ENCODE results near the gene MACROD2. TPM values are rescaled to one million over a fixed set of nuclear protein-coding genes. Genes with fewer than 3 reads are reported as not detected.

Gene MACROD2
- total RNA-seq, 1 donor from 2014 or later = 4.2 TPM

GRCh38 chr20:14721926-14722452, 726.7 kb downstream of the MACROD2 start:
- ATAC-seq (ENCODE audit: poor library complexity) (no peak), DNase-seq (no peak)
- intact Hi-C loops (cut with DNase I) = no loop called here

DNA sequence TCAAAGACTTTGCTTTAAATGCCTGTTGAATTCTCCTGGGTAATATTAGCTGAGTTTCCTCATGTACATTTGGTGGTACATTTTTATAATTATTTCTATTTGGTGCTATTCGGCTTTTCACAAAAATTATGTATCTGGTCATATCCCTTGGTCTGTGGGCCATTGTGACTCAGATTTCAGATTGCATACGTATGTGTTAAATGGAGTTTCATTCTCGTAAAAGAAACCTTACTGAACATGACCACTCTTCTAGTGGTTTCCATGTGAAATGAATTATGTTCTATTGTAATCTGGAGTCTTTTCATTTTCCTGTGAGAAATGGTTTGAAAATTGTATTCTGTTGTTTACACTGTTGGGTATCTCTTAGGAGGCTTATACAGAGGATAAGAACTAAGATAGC, 728.3 kb downstream of the MACROD2 start:
- DNase-seq (no peak), ATAC-seq (ENCODE audit: poor library complexity) (no peak)
- intact Hi-C loops (cut with DNase I) = no loop called here

GRCh38 chr20:14724036-14724435, 728.7 kb downstream of the MACROD2 start:
- intact Hi-C loops (cut with DNase I) = no loop called here
- DNase-seq (no peak), ATAC-seq (ENCODE audit: poor library complexity) (no peak)

DNA sequence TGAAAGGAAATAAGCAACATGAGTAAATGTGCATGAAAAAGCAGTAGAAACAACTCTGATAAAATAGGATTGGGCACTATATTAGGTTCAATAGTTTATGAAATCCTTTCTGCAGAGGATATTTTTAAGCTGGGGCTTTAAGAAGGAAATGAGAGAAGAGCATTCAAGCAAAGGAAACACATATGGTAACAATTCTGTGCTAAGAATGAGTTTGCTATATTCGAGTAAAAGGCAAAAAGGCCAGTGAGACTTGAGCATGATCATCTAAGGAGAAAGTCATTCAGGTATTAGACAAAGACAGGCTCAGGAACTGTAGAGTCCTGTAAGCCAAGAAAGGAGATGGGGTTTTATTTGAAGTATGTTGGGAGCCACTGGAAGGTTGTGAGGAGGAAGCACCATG, 729.2 kb downstream of the MACROD2 start:
- intact Hi-C loops (cut with DNase I) = no loop called here
- no peak for DNase-seq
- ATAC-seq (ENCODE audit: poor library complexity) = no peak

DNA sequence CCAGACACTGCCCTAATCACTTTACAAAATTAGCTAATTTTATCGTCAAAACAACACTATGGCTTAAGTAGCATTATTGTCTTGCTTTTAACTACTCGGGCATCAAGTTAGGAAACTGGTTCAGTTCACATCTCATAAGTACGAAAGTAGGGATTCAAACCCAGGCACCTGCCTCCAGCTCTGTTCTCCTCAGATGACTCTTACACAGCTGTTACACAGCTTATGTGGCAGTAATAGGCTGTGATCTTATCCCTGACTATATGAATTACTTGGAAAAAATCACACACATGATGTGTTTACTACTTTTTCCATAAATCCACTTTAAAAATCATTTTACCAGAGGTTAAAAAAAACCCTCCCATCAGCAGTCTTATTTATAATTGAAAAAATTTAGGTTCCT, 731.3 kb downstream of the MACROD2 start:
- DNase-seq (no peak), ATAC-seq (ENCODE audit: poor library complexity) (no peak)
- intact Hi-C loops (cut with DNase I) = no loop called here

GRCh38 chr20:14727485-14728150, 732.3 kb downstream of the MACROD2 start:
- ATAC-seq (ENCODE audit: poor library complexity) = no peak

DNA sequence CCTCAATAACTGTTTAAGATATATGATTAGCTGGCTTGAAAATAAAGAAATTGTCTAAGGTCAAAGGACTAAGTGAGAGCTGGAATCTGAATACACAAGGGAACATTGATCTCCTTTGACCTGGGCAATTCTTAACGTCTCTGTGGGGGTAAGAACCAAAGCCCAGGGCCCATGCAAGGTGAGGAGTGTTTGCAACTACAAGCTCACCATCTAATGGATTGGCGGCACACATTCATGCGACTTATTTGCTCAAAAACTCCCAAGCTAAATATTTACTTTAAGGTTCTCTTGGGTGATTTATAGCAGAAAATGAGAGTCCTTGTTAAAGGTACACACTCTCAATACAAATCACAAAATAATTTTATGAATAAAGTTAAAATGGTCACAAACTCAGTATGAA, 734.1 kb downstream of the MACROD2 start:
- no peak for ATAC-seq (ENCODE audit: poor library complexity)
- intact Hi-C loops (cut with DNase I) = no loop called here

More at GRCh38 chr20:14727485-14728150, 732.3 kb downstream of the MACROD2 start:
- intact Hi-C loops (cut with DNase I) = no loop called here
- DNase-seq = no peak

DNA sequence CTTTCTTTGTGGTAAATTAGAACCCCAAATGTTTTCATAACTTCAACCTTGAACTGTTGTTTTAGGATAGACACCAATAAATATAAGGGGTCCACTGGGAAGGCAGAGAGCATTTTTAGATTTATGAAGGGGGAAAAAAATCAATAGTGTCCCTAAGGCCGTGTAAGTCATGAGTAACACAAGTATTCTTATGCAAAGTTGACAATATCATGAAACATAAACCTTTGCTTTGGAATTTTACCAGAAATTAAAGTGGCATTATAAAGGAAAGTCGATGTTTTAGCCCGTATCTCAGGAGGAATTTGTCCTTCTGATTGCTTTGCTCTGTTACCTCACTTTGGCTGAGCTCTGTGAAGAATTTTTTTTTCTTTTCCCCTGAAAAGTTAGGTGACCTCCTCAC, 737.0 kb downstream of the MACROD2 start:
- ATAC-seq (ENCODE audit: poor library complexity) = no peak
- intact Hi-C loops (cut with DNase I) = no loop called here
- DNase-seq = no peak

More for the DNA sequence above, 734.1 kb downstream of the MACROD2 start:
- no peak for DNase-seq

- DNase-seq (no peak), ATAC-seq (ENCODE audit: poor library complexity) (no peak)
- intact Hi-C loops (cut with DNase I) = no loop called here
Measured at GRCh38 chr20:14732996-14733395, 737.7 kb downstream of the MACROD2 start.

GRCh38 chr20:14740380-14740779, 745.1 kb downstream of the MACROD2 start:
- ATAC-seq (ENCODE audit: poor library complexity) (no peak), DNase-seq (no peak)
- intact Hi-C loops (cut with DNase I) = no loop called here

DNA sequence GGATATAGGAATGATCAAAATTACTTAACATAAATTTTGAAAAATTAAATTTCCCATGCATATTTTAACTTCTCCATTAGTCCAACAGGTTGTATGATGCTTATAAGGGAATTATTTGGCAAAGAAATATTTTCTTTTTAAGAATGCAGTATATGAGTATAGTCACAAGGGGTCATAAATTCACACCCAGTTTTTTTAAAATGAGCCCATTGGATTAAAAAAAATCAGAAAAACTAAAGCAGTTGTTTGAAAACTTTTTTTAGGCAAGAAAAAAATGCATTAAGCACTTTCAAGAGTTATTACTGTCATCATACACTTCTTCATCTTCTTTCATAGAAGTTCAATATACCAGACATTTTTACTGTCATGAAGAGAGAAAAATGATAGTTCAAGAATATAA, 746.3 kb downstream of the MACROD2 start:
- DNase-seq = no peak
- intact Hi-C loops (cut with DNase I) = no loop called here

GRCh38 chr20:14744723-14745122, 749.4 kb downstream of the MACROD2 start:
- ATAC-seq (ENCODE audit: poor library complexity) = no peak
- intact Hi-C loops (cut with DNase I) = no loop called here
- DNase-seq = no peak

More for the DNA sequence above, 746.3 kb downstream of the MACROD2 start:
- no peak for ATAC-seq (ENCODE audit: poor library complexity)

DNA sequence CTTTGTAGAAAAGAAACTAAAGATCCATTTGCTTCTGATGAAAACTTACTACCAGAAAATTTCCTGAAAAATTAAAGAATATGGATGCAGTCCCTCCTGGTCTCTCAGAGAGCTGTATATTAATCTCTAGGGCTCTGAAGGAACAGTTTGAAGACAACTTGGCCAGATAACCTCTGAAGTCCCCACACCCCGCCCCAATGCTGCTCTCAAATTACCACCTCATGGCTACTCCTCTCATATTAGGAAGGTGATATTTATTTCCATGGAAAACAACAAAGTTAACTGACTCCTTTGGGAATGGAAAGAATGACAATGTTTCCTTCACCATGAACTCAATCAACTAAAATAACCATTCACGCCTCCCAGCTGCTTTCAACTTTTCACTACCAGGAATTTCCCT, 750.5 kb downstream of the MACROD2 start:
- ATAC-seq (ENCODE audit: poor library complexity) (no peak), DNase-seq (no peak)
- intact Hi-C loops (cut with DNase I) = no loop called here

DNA sequence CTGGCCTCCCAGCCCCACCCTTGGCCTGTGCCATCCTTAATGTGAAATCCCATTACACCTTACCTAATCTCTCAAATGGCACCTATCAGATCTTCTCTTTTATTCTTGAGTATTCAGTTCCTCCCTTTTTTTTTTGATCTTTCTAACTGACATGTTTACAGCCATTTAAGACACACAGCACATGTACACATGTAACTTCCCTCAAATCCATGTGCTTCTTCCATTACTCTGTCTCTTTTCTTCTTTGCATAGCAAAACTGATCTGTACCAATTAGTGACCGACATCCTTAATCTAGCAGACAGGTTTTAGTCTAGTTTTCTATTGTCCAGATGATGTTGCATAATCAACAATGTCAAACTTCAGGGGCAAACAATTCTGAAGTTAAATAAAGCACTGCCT, 755.9 kb downstream of the MACROD2 start:
- ATAC-seq (ENCODE audit: poor library complexity) = no peak
- DNase-seq = no peak
- intact Hi-C loops (cut with DNase I) = no loop called here

DNA sequence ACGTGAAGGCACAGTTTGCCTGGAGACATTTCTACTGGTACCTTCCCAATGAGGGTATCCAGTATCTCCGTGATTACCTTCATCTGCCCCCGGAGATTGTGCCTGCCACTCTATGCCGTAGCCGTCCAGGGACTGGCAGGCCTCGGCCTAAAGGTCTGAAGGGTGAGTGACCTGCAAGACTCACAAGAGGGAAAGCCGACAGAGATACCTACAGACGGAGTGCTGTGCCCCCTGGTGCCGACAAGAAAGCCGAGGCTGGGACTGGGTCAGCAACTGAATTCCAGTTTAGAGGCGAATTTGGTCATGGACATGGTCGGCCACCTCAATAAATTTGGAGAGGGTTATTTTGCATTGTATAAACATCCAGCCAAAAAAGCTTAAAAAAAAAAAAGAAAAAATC, 762.4 kb downstream of the MACROD2 start:
- no peak for ATAC-seq (ENCODE audit: poor library complexity)
- intact Hi-C loops (cut with DNase I) = no loop called here

GRCh38 chr20:14758356-14758755, 763.0 kb downstream of the MACROD2 start:
- no peak for ATAC-seq (ENCODE audit: poor library complexity)
- no peak for DNase-seq
- intact Hi-C loops (cut with DNase I) = no loop called here

More for the DNA sequence above, 762.4 kb downstream of the MACROD2 start:
- no peak for DNase-seq

GRCh38 chr20:14759979-14760378, 764.7 kb downstream of the MACROD2 start:
- no peak for DNase-seq
- no peak for ATAC-seq (ENCODE audit: poor library complexity)
- intact Hi-C loops (cut with DNase I) = no loop called here

GRCh38 chr20:14761903-14762302, 766.6 kb downstream of the MACROD2 start:
- DNase-seq (no peak), ATAC-seq (ENCODE audit: poor library complexity) (no peak)
- intact Hi-C loops (cut with DNase I) = no loop called here

DNA sequence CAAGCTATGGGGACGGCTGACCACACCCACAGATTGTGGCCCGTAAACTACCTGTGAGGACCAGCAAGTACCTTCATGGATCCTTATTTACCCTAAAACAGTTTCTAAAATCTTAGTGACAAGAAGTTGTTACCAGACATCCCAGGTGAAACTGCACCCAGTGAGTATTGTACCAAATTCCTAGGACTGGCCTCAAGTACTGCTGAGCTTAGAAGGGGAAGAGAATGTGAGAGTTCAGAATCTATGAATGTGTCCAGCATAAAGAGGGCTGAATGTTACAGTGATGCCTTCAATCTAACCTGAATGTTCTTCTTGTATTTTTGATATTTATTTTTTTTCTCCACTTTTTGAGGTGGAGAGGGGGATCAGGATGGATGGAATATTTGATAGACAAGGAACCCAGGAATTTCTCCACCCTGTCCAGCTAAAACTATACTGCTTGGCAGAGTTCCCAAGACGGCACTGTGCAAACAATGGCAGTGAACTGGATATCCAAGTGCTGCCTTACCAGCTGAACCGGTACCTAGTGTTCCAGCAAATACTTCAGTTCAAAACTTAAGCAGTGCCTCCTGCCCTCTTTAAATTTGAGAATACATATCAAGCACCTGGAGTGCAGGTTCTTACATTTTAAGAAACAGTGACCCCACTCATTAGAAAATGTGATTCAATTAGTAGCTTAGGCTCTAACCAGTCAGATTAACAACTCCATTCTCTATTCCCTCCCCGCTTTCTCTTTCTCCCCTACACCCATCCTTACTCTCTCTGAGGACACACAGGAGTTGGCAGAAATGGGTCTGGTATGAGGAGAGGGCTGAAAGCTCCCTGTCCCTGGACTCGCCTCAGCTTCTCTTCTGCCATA, 769.4 kb downstream of the MACROD2 start:
- DNase-seq (no peak), ATAC-seq (ENCODE audit: poor library complexity) (no peak)
- intact Hi-C loops (cut with DNase I) = no loop called here

- no peak for DNase-seq
- no peak for ATAC-seq (ENCODE audit: poor library complexity)
- intact Hi-C loops (cut with DNase I) = no loop called here
Measured at GRCh38 chr20:14765370-14765701, 770.0 kb downstream of the MACROD2 start.
